Left ventricle myocardium inferior (tissue), 1 donor: Measurements from ENCODE around the gene LARP4. TPM values are rescaled to one million over a fixed set of nuclear protein-coding genes. Genes with fewer than 3 reads are reported as not detected.

ENCODE experiments used
- DNase-seq: peaks from one replicate; pipeline ENCODE4 v3.0.0-alpha.2; 2020
- H3K27ac ChIP-seq: fragments of 200-600 bp; replicated peaks from 2 replicates; pipeline ENCODE4 v1.8.0; 2021
- H3K27me3 ChIP-seq: fragments of 200-600 bp; 2 replicates; pipeline ENCODE4 v1.8.0; 2021; ENCODE audit warnings: low read depth
- H3K36me3 ChIP-seq: fragments of 200-600 bp; 2 replicates; pipeline ENCODE4 v1.8.0; 2021
- H3K4me1 ChIP-seq: fragments of 200-600 bp; 2 replicates; pipeline ENCODE4 v1.8.0; 2021
- H3K4me3 ChIP-seq: fragments of 200-600 bp; 2 replicates; pipeline ENCODE4 v1.8.0; 2021; ENCODE audit warnings: mild to moderate bottlenecking, moderate library complexity
- H3K9me3 ChIP-seq: fragments of 200-600 bp; replicated peaks from 2 replicates; pipeline ENCODE4 v1.8.0; 2021
- intact Hi-C: fragments of 100-400 bp; cut with micrococcal nuclease; formaldehyde crosslinking; loops from one replicate; pipeline ENCODE4 v1.11.0; 2022
- total RNA-seq: library from RNA; stranded (reverse); fragmentation: NEBNext Ultra II Directional; extraction: Animal tissue kit (Norgen Biotek cat#: 25700); gene quantifications from one replicate; pipeline ENCODE4 v1.2.1, GENCODE V29; 2021
- TF ChIP-seq, protein P1 (sequence below): fragments of 200-600 bp; IDR thresholded peaks from 2 replicates; pipeline ENCODE4 v1.8.0; 2021; ENCODE audit warnings: antibody characterized with exemption, mild to moderate bottlenecking, borderline replicate concordance
- donor health status: DM: no; HTN: yes; CAD: no; lungs with severe emphysema.

LARP4 gene
- total RNA-seq, 1 donor from 2014 or later: 69.0 TPM

GRCh38 chr12:50394469-50395029, 6.1 kb upstream of the LARP4 start:
- H3K9me3 ChIP-seq: no peaks in the 10 kb centered on the region
- intact Hi-C loops: no loop called here
- TF ChIP-seq, protein P1, sequence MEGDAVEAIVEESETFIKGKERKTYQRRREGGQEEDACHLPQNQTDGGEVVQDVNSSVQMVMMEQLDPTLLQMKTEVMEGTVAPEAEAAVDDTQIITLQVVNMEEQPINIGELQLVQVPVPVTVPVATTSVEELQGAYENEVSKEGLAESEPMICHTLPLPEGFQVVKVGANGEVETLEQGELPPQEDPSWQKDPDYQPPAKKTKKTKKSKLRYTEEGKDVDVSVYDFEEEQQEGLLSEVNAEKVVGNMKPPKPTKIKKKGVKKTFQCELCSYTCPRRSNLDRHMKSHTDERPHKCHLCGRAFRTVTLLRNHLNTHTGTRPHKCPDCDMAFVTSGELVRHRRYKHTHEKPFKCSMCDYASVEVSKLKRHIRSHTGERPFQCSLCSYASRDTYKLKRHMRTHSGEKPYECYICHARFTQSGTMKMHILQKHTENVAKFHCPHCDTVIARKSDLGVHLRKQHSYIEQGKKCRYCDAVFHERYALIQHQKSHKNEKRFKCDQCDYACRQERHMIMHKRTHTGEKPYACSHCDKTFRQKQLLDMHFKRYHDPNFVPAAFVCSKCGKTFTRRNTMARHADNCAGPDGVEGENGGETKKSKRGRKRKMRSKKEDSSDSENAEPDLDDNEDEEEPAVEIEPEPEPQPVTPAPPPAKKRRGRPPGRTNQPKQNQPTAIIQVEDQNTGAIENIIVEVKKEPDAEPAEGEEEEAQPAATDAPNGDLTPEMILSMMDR: no peak
- H3K27ac ChIP-seq: no peak overlapping the region
- H3K4me1 ChIP-seq: no peaks in the 10 kb centered on the region
- peaks cover 4% of the 10 kb centered on the region for H3K27me3 ChIP-seq
- no peak overlapping the region for H3K4me3 ChIP-seq
- DNase-seq: no peak
- no peaks in the 10 kb centered on the region for H3K36me3 ChIP-seq

- H3K4me1 ChIP-seq: peaks cover 21% of the 10 kb centered on the region
- no peak overlapping the region for H3K4me3 ChIP-seq
- no peaks in the 10 kb centered on the region for H3K36me3 ChIP-seq
- DNase-seq: no peak
- H3K9me3 ChIP-seq: no peaks in the 10 kb centered on the region
- peaks cover 4% of the 10 kb centered on the region for H3K27me3 ChIP-seq
- TF ChIP-seq, protein P1: no peak
- H3K27ac ChIP-seq: no peak overlapping the region
- intact Hi-C loops: no loop called here
Measured at GRCh38 chr12:50397117-50397650, 3.5 kb upstream of the LARP4 start.

- Histone ChIP-seq H3K27me3 (peaks cover 4% of the 10 kb centered on the region), H3K9me3 (no peaks in the 10 kb centered on the region), H3K27ac (no peak overlapping the region), H3K36me3 (no peaks in the 10 kb centered on the region), H3K4me1 (peaks cover 38% of the 10 kb centered on the region), H3K4me3 (no peak overlapping the region)
- intact Hi-C loops: no loop called here
- TF ChIP-seq, protein P1: no peak
- no peak for DNase-seq
Measured at GRCh38 chr12:50398931-50399330, 1.8 kb upstream of the LARP4 start.

- no peak for DNase-seq
- TF ChIP-seq, protein P1: no peak
- Histone ChIP-seq H3K9me3 (no peaks in the 10 kb centered on the region), H3K4me3 (peak overlapping the region; percentile 83), H3K27me3 (peaks cover 4% of the 10 kb centered on the region), H3K27ac (peak overlapping the region; percentile 91), H3K4me1 (peaks cover 39% of the 10 kb centered on the region), H3K36me3 (no peaks in the 10 kb centered on the region)
- intact Hi-C loops: no loop called here
Measured at GRCh38 chr12:50400104-50400637, 514 bp upstream of the LARP4 start.

DNA sequence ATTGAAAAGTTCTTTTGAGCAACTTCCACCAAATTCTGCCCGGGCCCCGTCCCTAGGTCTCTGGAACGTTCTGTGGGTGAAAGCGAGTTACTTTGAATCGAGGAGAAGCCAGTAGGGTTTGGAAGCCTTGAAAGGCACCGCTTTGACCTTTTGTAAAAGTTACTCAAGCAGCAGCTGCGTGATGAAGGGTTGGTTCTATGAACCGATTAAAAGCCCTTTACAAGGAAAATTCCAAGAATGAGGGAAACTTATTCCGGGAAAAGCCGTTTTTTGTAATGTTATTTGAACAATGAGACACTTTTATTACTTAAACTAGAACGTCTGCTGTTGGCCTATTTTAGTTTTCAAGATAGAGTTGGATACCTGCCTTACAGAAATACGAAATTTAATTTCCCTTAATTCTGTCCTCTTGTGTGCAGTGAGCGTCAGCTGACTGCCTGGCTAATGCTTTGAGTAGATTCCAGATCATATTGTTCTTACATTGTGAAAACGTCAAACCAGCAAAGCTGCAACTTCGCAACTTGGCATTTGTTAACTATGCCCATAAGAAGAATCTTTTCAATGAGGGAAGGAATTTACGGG, 906 bp downstream of the LARP4 start:
- Histone ChIP-seq H3K27ac (peak overlapping the region; percentile 91), H3K36me3 (no peaks in the 10 kb centered on the region), H3K27me3 (peaks cover 4% of the 10 kb centered on the region), H3K9me3 (no peaks in the 10 kb centered on the region), H3K4me1 (peaks cover 39% of the 10 kb centered on the region), H3K4me3 (peak overlapping the region; percentile 83)
- intact Hi-C loops: no loop called here
- TF ChIP-seq, protein P1: no peak
- DNase-seq: no peak
